Measurements from ENCODE around the gene BACH2. TPM values are rescaled to one million over a fixed set of nuclear protein-coding genes. Genes with fewer than 3 reads are reported as not detected.

Gene BACH2
- total RNA-seq, 1 donor, result under 0.01 TPM

DNA sequence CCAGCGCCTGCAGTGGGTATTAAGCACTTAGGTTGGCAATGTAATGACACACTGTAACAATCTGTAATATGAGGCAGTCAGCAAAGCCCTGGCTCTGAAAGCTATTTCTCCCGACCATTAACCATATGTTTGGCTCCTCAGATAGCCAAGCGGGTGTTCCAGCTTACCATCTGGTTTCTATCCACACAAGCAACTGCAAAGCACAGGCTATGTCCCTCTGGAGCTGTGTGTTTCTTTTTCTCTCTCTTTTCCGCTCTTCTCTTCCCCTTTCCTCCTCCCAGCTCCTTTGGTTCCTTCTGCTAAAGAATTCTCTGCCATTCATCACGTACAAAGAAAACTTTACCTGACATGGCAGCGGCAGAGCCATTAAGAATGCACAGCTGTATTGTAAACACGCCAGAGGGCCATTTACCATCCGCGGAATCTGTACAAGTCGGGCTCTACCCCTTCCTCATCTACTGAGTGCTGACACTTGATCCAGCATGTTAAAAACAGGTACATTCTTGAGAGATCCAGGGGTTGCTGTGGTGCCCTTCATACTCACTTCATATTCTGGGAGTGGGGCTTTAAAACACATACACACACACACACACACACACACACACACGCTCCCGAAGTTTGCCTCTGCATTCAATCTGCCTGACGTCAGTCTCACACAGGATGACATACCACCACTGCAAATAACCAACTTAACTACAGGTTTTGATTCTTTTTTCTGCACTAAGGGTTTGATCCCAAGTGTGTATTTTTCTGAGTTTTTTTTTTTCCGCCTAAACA, 77.2 kb downstream of the BACH2 start:
- TF ChIP-seq, protein P1, sequence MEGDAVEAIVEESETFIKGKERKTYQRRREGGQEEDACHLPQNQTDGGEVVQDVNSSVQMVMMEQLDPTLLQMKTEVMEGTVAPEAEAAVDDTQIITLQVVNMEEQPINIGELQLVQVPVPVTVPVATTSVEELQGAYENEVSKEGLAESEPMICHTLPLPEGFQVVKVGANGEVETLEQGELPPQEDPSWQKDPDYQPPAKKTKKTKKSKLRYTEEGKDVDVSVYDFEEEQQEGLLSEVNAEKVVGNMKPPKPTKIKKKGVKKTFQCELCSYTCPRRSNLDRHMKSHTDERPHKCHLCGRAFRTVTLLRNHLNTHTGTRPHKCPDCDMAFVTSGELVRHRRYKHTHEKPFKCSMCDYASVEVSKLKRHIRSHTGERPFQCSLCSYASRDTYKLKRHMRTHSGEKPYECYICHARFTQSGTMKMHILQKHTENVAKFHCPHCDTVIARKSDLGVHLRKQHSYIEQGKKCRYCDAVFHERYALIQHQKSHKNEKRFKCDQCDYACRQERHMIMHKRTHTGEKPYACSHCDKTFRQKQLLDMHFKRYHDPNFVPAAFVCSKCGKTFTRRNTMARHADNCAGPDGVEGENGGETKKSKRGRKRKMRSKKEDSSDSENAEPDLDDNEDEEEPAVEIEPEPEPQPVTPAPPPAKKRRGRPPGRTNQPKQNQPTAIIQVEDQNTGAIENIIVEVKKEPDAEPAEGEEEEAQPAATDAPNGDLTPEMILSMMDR (IDR thresholded peaks at IDR 0.05; ENCODE audit: insufficient read depth, low read depth, low read length), result no peak
- DNase-seq (ENCODE audit: low read depth), result peak; percentile 90
- peak overlapping the region; percentile 2 for H3K4me3 ChIP-seq (ENCODE audit: low read depth, low read length)

DNA sequence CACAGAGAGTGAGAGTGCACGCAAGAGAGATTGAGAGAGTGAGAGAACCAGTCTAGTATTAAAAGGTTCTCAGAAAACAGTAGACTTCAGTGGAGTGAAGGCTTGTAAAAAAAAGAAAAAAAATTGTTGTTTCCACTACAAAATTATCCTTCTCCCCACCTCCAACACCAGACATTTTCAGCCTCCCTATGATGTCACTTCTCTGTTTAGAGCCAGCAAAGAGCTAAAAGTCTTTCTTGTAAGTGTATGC, 77.8 kb downstream of the BACH2 start:
- peak overlapping the region; percentile 19 for H3K4me3 ChIP-seq (ENCODE audit: low read depth, low read length)
- no peak for DNase-seq (ENCODE audit: low read depth)
- TF ChIP-seq, protein P1 (IDR thresholded peaks at IDR 0.05; ENCODE audit: insufficient read depth, low read depth, low read length), result no peak

DNA sequence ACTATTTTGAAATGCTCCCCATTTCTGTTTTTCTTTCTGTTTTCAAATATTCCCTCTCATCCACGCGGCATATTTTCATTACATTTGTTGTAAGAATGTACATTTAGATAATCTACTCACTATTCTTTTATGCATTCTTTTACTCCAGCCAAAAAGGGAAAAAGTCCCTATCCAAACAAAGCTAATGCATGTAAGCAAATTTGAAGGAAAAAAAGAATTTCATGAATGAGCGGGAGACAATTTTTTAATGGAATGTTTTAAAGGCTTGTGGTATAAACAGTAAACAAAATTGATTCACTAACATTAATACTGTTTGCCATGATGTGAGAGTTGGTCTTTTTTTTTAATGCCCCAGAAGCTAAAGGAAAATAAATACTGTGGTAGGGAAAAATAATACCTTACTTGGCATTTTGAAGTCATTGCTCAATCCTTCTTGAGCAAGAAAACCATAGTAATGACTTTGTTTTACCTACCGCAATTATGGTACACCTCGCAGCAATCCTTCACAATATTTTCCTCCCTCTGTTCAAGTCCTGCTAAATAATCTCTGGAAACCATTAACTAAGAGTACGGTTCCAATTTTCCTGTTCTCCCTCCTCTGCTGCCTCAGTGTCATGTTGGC, 79.0 kb downstream of the BACH2 start:
- H3K4me3 ChIP-seq (ENCODE audit: low read depth, low read length), result peak overlapping the region; percentile 10
- DNase-seq (ENCODE audit: low read depth), result peak; percentile 70
- TF ChIP-seq, protein P1 (IDR thresholded peaks at IDR 0.05; ENCODE audit: insufficient read depth, low read depth, low read length), result no peak

GRCh38 chr6:90216072-90216977, 80.3 kb downstream of the BACH2 start:
- peak; percentile 82 for DNase-seq (ENCODE audit: low read depth)
- TF ChIP-seq, protein P1 (IDR thresholded peaks at IDR 0.05; ENCODE audit: insufficient read depth, low read depth, low read length), result no peak
- no peak overlapping the region for H3K4me3 ChIP-seq (ENCODE audit: low read depth, low read length)

DNA sequence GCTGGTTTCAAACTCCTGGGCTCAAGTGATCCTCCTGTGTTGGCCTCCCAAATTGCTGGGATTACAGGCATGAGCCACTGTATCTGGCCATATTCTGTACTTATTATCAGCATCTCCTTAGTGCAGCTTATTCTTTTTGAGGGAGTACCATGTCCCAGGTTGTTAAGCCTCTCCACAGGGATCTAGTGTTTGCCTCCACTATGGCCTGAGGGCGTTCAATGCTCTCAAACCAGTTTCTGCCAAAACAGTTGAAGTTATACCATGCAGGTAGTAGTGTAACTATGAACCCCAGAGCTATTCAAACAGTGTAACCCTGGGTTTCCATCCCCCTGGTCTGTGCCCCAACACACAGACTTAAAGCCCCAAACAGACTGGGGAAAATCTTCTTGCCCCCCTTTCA, 81.7 kb downstream of the BACH2 start:
- no peak overlapping the region for H3K4me3 ChIP-seq (ENCODE audit: low read depth, low read length)
- no peak for DNase-seq (ENCODE audit: low read depth)

DNA sequence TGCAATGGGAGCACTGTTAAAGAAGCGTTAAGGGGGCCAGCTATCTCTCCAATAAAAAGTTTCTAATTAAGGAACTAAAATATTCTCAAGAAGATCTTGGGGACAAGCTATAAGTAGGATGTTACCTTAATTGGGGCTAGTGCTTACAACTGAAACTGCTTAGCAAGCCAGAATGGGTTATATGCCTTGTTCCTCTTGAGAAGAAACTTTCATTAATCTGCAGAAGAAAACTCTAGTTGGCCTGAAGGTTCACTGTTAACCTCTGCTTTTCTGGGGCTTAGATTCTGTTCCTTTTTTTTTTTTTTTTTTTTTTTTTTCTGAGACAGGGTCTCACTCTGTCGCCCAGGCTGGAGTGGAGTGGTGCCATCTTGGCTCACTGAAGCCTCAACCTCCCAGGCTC, 82.2 kb downstream of the BACH2 start:
- DNase-seq (ENCODE audit: low read depth), result no peak
- no peak overlapping the region for H3K4me3 ChIP-seq (ENCODE audit: low read depth, low read length)
- TF ChIP-seq, protein P1 (IDR thresholded peaks at IDR 0.05; ENCODE audit: insufficient read depth, low read depth, low read length), result no peak

More for the DNA sequence above, 81.7 kb downstream of the BACH2 start:
- TF ChIP-seq, protein P1 (IDR thresholded peaks at IDR 0.05; ENCODE audit: insufficient read depth, low read depth, low read length), result no peak

Measured in fibroblast of villous mesenchyme (primary cell).